AG04449 (cell line): Measurements from ENCODE around the gene SRPK1.

Experiments
- CTCF ChIA-PET: fragments of 350-600 bp; formaldehyde crosslinking; extraction: SDS; loops from one replicate; lab custom pipeline; 2021; ENCODE audit warnings: antibody characterized with exemption; lab: Yijun Ruan, JAX
- POLR2A ChIA-PET: fragments of 400-600, 350-600 bp; formaldehyde crosslinking; extraction: SDS; loops from one replicate; lab custom pipeline; 2020; ENCODE audit warnings: antibody characterized with exemption, inconsistent platforms; lab: Yijun Ruan, JAX
- DNase-seq: peaks from one replicate; pipeline ENCODE4 v3.0.0-alpha.2; 2010; ENCODE audit warnings: low read depth, low spot score
- H3K4me3 ChIP-seq: 2 replicates; pipeline ENCODE4 v1.5.1; 2011; ENCODE audit warnings: low read depth, mild to moderate bottlenecking, control low read depth, low read length
- TF ChIP-seq, protein P1 (sequence below): IDR thresholded peaks from one replicate; pipeline ENCODE4 v1.5.1; 2011; ENCODE audit warnings: mild to moderate bottlenecking, moderate library complexity, low read length, control low read depth, inconsistent platforms; ENCODE audit not compliant: insufficient read depth; ENCODE audit errors: missing control alignments

The SRPK1 gene

DNA sequence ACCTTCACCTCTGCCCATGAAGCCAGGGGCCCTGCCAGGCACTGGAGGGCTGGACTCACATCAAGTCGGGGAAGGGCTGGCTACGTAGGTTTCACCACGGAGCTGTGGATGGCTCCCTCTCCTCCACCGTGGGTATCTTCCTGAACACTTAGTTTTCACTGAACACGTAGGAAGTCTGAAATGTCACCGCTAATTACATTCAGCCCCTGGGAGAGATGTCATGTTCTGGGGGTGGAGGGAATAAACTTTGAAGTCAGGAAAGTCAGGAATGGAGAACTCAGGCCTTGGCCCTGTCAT is 109.3 kb downstream of the SRPK1 start:
- H3K4me3 ChIP-seq: no peak overlapping the region
- TF ChIP-seq, protein P1, sequence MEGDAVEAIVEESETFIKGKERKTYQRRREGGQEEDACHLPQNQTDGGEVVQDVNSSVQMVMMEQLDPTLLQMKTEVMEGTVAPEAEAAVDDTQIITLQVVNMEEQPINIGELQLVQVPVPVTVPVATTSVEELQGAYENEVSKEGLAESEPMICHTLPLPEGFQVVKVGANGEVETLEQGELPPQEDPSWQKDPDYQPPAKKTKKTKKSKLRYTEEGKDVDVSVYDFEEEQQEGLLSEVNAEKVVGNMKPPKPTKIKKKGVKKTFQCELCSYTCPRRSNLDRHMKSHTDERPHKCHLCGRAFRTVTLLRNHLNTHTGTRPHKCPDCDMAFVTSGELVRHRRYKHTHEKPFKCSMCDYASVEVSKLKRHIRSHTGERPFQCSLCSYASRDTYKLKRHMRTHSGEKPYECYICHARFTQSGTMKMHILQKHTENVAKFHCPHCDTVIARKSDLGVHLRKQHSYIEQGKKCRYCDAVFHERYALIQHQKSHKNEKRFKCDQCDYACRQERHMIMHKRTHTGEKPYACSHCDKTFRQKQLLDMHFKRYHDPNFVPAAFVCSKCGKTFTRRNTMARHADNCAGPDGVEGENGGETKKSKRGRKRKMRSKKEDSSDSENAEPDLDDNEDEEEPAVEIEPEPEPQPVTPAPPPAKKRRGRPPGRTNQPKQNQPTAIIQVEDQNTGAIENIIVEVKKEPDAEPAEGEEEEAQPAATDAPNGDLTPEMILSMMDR: no peak
- ChIA-PET CTCF (interaction anchor here (1.0 kb wide), 2 partner anchors 228 to 283 kb away, joined by 3 read pairs; no protein-coding TSS in a partner anchor), POLR2A (no interaction called here)
- no peak for DNase-seq

- TF ChIP-seq, protein P1: no peak
- POLR2A ChIA-PET: no interaction called here
- peak; percentile 42 for DNase-seq
- CTCF ChIA-PET: interaction anchor here (1.0 kb wide), 1 partner anchor 228 kb away, joined by 3 read pairs; no protein-coding TSS in a partner anchor
- no peak overlapping the region for H3K4me3 ChIP-seq
Observed at GRCh38 chr6:35810971-35811698, 109.8 kb downstream of the SRPK1 start.

GRCh38 chr6:35809809-35810208 is 111.1 kb downstream of the SRPK1 start:
- CTCF ChIA-PET: interaction anchor here (1.2 kb wide), 1 partner anchor 285 kb away, joined by 3 read pairs; no protein-coding TSS in a partner anchor
- POLR2A ChIA-PET: no interaction called here
- no peak for DNase-seq
- TF ChIP-seq, protein P1: no peak
- H3K4me3 ChIP-seq: no peak overlapping the region

GRCh38 chr6:35808688-35809087 is 112.2 kb downstream of the SRPK1 start:
- TF ChIP-seq, protein P1: no peak
- no peak for DNase-seq
- ChIA-PET CTCF (no interaction called here), POLR2A (no interaction called here)
- H3K4me3 ChIP-seq: no peak overlapping the region

DNA sequence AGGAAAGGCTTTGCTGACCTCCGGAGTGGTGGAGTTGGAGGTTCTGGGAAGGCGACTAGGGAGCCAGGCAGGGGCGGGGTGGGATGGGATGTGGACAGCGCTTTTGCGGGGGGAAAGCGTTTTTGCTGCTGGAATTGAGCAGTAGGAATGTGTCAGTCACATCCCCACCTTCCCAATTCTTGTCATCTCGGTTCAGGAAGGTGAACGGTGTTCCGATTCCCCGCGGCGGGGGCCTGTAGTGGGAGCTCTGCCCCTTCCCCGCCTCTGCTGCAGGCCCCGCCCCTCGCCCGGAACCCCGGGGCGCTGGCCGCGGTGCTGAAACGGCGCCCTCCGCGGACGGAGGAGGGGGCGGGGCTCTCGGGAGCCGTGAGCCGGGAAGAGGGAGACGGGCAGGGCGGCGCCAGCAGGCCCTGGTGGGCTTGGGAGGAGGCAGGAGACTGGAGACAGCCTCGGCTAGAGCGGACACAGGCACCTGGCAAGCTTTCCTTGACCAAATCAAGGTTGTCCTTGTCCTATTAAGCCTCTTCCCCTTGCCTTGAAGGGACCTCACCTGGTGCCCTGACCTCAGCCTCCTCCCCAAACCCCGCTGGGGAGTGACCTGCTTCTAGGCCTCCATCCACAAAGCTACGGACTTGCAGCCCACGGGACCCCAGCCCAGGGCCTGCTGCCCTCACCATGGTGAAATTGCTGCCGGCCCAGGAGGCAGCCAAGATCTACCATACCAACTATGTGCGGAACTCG is 115.7 kb downstream of the SRPK1 start, which contains the start of gene LHFPL5:
Gene LHFPL5 (plus strand): TSS at position 357 of the 741 bp plus-strand sequence. CDS start 319 bp downstream, at position 676.
- CTCF ChIA-PET: no interaction called here
- TF ChIP-seq, protein P1: no peak
- no peak for DNase-seq
- POLR2A ChIA-PET: no interaction called here
- peak within 1 kb of the TSS; percentile 16 for H3K4me3 ChIP-seq

- CTCF ChIA-PET: no interaction called here
Observed at GRCh38 chr6:35801148-35801547, 119.8 kb downstream of the SRPK1 start.

More at GRCh38 chr6:35801148-35801547, 119.8 kb downstream of the SRPK1 start:
- H3K4me3 ChIP-seq: no peak overlapping the region
- DNase-seq: no peak
- TF ChIP-seq, protein P1: no peak
- POLR2A ChIA-PET: no interaction called here
